Smooth muscle cell (in vitro differentiated cells): ENCODE results near the gene IL1RN. TPM values are rescaled to one million over a fixed set of nuclear protein-coding genes. Genes with fewer than 3 reads are reported as not detected.

Source experiments
- DNase-seq: peaks from one replicate; lab custom pipeline; 2025; ENCODE audit not compliant: unreplicated experiment; lab: John Stamatoyannopoulos, UW
- H2AFZ ChIP-seq: fragments of 200-600 bp; sonication (generic); 2 replicates; pipeline ENCODE4 v1.6.0; 2016; ENCODE audit warnings: antibody characterized with exemption, low read depth, mild to moderate bottlenecking
- H3F3A ChIP-seq: fragments of 200-600 bp; sonication (generic); 2 replicates; pipeline ENCODE4 v1.6.0; 2017; ENCODE audit warnings: antibody characterized with exemption, low read depth
- H3K27ac ChIP-seq: fragments of 200-600 bp; sonication (generic); 2 replicates; pipeline ENCODE4 v1.5.1; 2016; ENCODE audit warnings: low read depth, mild to moderate bottlenecking
- H3K27me3 ChIP-seq: fragments of 200-600 bp; sonication (generic); 2 replicates; pipeline ENCODE4 v1.6.1; 2016; ENCODE audit warnings: low read depth, mild to moderate bottlenecking
- H3K36me3 ChIP-seq: fragments of 200-600 bp; sonication (generic); 2 replicates; pipeline ENCODE4 v1.5.1; 2016; ENCODE audit warnings: low read depth
- H3K4me1 ChIP-seq: fragments of 200-600 bp; sonication (generic); 2 replicates; pipeline ENCODE4 v1.5.1; 2016; ENCODE audit warnings: low read depth
- H3K4me2 ChIP-seq: fragments of 200-600 bp; sonication (generic); 2 replicates; pipeline ENCODE4 v1.6.0; 2016; ENCODE audit warnings: mild to moderate bottlenecking
- H3K4me3 ChIP-seq: fragments of 200-600 bp; sonication (generic); 2 replicates; pipeline ENCODE4 v1.5.1; 2016; ENCODE audit warnings: mild to moderate bottlenecking
- H3K79me2 ChIP-seq: fragments of 200-600 bp; sonication (generic); 2 replicates; pipeline ENCODE4 v1.6.0; 2016; ENCODE audit warnings: low read depth, mild to moderate bottlenecking
- H3K9ac ChIP-seq: fragments of 200-600 bp; sonication (generic); 2 replicates; pipeline ENCODE4 v1.6.0; 2016; ENCODE audit warnings: low read depth
- H3K9me3 ChIP-seq: fragments of 200-600 bp; sonication (generic); replicated peaks from 2 replicates; pipeline ENCODE4 v1.5.1; 2016; ENCODE audit warnings: low read depth
- H4K20me1 ChIP-seq: fragments of 200-600 bp; sonication (generic); 2 replicates; pipeline ENCODE4 v1.6.0; 2016; ENCODE audit warnings: low read depth
- WGBS: methylation state at CpG from one replicate; pipeline ENCODE4 v1.1.7; 2016; ENCODE audit warnings: low lambda C conversion rate; 5-methylcytosine and 5-hydroxymethylcytosine counted together
- polyA plus RNA-seq: library from polyadenylated mRNA; unstranded; fragments of >200 nt; fragmentation: Nextera tagmentation; extraction: Ambion mirVana; gene quantifications from 2 replicates; pipeline ENCODE4 v1.2.1, GENCODE V29; 2016
- total RNA-seq: library from RNA; depleted of rRNA; stranded (reverse); fragments of >200 nt; gene quantifications from 2 replicates; pipeline ENCODE4 v1.2.3, GENCODE V29; 2014
- TF ChIP-seq, protein P1 (sequence below): fragments of 200-600 bp; sonication (generic); IDR thresholded peaks from 2 replicates; pipeline ENCODE4 v1.5.1; 2017; ENCODE audit warnings: borderline replicate concordance, mild to moderate bottlenecking, antibody characterized with exemption; ENCODE audit not compliant: insufficient read depth, poor library complexity, severe bottlenecking

Gene IL1RN
- total and polyA plus RNA-seq, 2 experiments from 2014 or later, result 2.2 to 3.3 TPM

DNA sequence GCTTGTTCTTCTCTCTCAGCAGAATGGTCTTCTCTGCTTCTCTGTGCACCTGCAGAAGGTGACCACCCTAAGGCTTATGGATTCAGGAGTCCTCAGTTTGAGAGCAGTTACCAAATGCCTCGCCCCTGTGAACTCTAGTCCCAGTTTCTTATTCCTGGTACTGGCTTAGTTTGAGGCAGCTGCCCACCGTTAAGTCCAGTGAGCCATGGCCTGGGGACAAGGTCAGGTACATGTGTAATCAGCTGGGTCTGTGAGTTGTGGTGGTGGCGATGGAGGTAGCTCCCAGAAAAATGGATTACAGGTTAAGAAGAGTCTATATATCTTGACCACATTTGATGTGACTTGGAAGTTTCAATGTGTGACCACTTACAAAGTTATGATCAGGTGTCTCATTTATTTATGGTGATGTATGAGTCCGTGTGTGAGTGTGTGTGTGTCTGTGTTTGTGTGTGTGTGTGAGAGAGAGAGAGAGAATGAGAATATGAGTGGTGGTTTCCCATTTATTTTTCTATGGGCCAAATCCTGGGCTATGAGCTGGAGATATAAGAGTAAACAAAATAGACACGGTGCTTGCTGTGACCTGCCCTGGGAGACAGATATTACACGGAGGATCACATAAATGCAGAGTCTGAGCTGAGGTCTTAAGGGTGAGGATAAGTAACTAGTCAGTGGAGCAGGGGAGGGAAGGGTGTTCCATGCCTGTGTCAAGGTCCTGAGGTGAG is 13.0 kb upstream of the IL1RN start:
- TF ChIP-seq, protein P1, sequence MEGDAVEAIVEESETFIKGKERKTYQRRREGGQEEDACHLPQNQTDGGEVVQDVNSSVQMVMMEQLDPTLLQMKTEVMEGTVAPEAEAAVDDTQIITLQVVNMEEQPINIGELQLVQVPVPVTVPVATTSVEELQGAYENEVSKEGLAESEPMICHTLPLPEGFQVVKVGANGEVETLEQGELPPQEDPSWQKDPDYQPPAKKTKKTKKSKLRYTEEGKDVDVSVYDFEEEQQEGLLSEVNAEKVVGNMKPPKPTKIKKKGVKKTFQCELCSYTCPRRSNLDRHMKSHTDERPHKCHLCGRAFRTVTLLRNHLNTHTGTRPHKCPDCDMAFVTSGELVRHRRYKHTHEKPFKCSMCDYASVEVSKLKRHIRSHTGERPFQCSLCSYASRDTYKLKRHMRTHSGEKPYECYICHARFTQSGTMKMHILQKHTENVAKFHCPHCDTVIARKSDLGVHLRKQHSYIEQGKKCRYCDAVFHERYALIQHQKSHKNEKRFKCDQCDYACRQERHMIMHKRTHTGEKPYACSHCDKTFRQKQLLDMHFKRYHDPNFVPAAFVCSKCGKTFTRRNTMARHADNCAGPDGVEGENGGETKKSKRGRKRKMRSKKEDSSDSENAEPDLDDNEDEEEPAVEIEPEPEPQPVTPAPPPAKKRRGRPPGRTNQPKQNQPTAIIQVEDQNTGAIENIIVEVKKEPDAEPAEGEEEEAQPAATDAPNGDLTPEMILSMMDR, result no peak
- Histone ChIP-seq H3K9me3 (no peaks in the 10 kb centered on the region), H3K27me3 (no peaks in the 10 kb centered on the region), H3K4me2 (peak overlapping the region; percentile 14), H3K36me3 (no peaks in the 10 kb centered on the region), H3F3A (no peaks in the 10 kb centered on the region), H4K20me1 (no peaks in the 10 kb centered on the region), H3K27ac (peak overlapping the region; percentile 64), H3K4me1 (no peaks in the 10 kb centered on the region), H3K9ac (no peak overlapping the region), H2AFZ (no peak overlapping the region), H3K79me2 (no peaks in the 10 kb centered on the region), H3K4me3 (no peak overlapping the region)
- no peak for DNase-seq
- WGBS, result 78% methylated on average over 6 of the region's 6 CpGs

DNA sequence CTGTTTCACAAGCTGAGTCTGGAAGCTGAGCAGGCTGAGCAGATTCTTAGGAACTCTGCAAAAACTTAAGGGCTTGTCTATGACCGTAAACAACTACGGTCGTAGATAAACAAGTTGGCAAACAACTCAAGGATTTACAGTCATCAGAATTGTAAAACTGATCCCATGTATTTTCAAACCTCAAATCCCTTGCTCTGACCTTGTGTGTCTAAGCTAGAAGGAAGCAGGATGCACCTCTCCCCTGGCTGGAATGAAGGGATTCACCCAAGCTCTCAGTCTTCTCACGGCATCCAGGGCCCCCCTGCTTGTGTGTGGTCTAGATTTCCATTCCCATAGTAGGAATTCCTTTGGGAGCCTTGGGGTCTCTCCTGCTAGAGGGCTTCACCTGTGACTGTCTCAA is 12.4 kb upstream of the IL1RN start:
- no peaks in the 10 kb centered on the region for H3F3A ChIP-seq
- no peaks in the 10 kb centered on the region for H3K27me3 ChIP-seq
- no peaks in the 10 kb centered on the region for H3K4me1 ChIP-seq
- H4K20me1 ChIP-seq, result no peaks in the 10 kb centered on the region
- no peak overlapping the region for H2AFZ ChIP-seq
- TF ChIP-seq, protein P1, result no peak
- WGBS, result 37% methylated on average over 4 of the region's 4 CpGs
- H3K4me3 ChIP-seq, result no peak overlapping the region
- no peaks in the 10 kb centered on the region for H3K36me3 ChIP-seq
- peak overlapping the region; percentile 14 for H3K4me2 ChIP-seq
- H3K79me2 ChIP-seq, result no peaks in the 10 kb centered on the region
- H3K9ac ChIP-seq, result peak overlapping the region; percentile 14
- peak overlapping the region; percentile 64 for H3K27ac ChIP-seq
- DNase-seq, result no peak
- no peaks in the 10 kb centered on the region for H3K9me3 ChIP-seq

DNA sequence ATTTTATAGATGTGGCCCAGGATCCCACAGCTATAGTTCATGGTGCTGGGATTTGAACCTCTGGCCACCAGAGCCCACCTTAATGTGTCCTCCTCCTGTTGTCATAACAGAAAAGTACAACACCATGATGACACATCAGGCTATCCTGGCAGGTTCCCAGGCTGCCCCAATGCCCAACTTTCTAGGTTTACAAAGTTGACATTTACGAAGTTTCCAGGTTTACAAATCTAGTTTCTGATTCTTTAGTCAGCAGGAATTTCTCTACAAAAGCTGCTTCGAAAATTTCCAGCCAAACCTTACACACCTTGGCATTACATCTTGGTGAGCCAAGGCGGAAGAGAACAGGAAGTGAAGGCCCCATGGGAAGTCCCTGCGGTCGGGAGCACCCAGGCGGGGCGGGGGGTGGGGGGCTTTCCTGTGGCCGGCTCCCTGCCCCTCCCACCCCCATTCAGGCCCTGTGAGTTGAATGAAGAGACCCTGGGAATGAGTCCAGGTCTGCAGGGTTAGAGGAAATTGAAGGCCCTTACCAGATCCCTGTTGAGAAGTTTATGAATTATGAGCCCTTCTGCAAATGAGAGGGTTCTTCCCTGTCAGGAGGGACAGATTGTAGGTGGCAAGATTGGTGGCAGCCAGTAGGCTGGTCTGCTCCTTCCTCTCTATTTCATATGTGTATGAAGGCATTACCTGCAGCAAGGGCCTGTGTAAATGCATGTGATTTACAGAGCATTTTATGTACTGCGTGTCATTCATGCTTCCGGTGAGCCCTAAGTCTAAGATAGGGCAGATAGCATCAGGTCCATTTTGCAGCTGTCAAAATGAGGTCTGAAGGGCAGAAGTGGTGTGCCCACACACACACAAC is 11.1 kb upstream of the IL1RN start:
- peak overlapping the region; percentile 90 for H3K27ac ChIP-seq
- TF ChIP-seq, protein P1, result no peak
- no peak overlapping the region for H3K4me2 ChIP-seq
- H2AFZ ChIP-seq, result no peak overlapping the region
- DNase-seq, result no peak
- no peaks in the 10 kb centered on the region for H3F3A ChIP-seq
- no peaks in the 10 kb centered on the region for H3K4me1 ChIP-seq
- H3K9ac ChIP-seq, result peak overlapping the region; percentile 74
- H3K79me2 ChIP-seq, result no peaks in the 10 kb centered on the region
- H3K36me3 ChIP-seq, result no peaks in the 10 kb centered on the region
- no peak overlapping the region for H3K4me3 ChIP-seq
- 94% methylated on average over 10 of the region's 10 CpGs for WGBS
- no peaks in the 10 kb centered on the region for H3K9me3 ChIP-seq
- no peaks in the 10 kb centered on the region for H4K20me1 ChIP-seq
- no peaks in the 10 kb centered on the region for H3K27me3 ChIP-seq
